Measurements from ENCODE around the gene PRKCZ.

PRKCZ gene

DNA sequence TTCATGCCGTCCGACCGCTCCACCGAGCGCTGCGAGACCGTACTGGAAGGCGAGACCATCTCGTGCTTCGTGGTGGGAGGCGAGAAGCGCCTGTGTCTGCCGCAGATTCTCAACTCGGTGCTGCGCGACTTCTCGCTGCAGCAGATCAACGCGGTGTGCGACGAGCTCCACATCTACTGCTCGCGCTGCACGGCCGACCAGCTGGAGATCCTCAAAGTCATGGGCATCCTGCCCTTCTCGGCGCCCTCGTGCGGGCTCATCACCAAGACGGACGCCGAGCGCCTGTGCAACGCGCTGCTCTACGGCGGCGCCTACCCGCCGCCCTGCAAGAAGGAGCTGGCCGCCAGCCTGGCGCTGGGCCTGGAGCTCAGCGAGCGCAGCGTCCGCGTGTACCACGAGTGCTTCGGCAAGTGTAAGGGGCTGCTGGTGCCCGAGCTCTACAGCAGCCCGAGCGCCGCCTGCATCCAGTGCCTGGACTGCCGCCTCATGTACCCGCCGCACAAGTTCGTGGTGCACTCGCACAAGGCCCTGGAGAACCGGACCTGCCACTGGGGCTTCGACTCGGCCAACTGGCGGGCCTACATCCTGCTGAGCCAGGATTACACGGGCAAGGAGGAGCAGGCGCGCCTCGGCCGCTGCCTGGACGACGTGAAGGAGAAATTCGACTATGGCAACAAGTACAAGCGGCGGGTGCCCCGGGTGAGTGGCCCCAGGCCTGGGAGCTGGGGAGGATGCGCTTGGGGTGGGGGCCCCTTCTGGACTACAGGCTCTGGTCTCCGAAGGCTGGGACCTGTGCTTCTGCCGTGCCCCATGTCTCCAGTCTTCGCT, 179.0 kb downstream of the PRKCZ start:
- Histone ChIP-seq H3K4me1 (ENCODE audit: control insufficient read depth in 1 of 2, insufficient read depth in 2 of 2, low read length in 2 of 2) (peaks cover 42 to 51% of the 10 kb centered on the region in 2 experiments), H3K14ac (ENCODE audit: low read length) (peak overlapping the region; percentile 75)

GRCh38 chr1:2229911-2230731, 179.9 kb downstream of the PRKCZ start:
- peaks cover 68% of the 10 kb centered on the region for H3K79me2 ChIP-seq (ENCODE audit: control insufficient read depth, insufficient read depth, low read length, poor library complexity)
- peak overlapping the region; percentile 12 for H2AFZ ChIP-seq (ENCODE audit: insufficient read depth, low read length, poor library complexity)
- H4K12ac ChIP-seq (ENCODE audit: low read depth, low read length): peak overlapping the region; percentile 11
- peak overlapping the region; percentile 52 for H3K18ac ChIP-seq (ENCODE audit: low read length)
- peaks cover 1% of the 10 kb centered on the region for H3K9me3 ChIP-seq (ENCODE audit: insufficient read depth, low read depth, low read length)
- peaks cover 44 to 56% of the 10 kb centered on the region in 2 experiments for H3K4me1 ChIP-seq (ENCODE audit: control insufficient read depth in 1 of 2, insufficient read depth in 2 of 2, low read length in 2 of 2)
- peak overlapping the region; percentile 52 for H4K91ac ChIP-seq (ENCODE audit: low read depth, low read length)
- H2BK12ac ChIP-seq (ENCODE audit: low read length): no peak overlapping the region
- DNase-seq: peak in 1 of 2 donors; percentile 17
- peak overlapping the region; percentile 97 for H3K4ac ChIP-seq (ENCODE audit: low read depth, low read length)
- H4K8ac ChIP-seq (ENCODE audit: low read depth, low read length): no peak overlapping the region
- peak overlapping the region; percentile 75 for H3K14ac ChIP-seq (ENCODE audit: low read length)
- peak overlapping the region; percentile 86 for H3K4me3 ChIP-seq (ENCODE audit: low read depth, low read length)
- no peak overlapping the region for H3K23ac ChIP-seq (ENCODE audit: low read length)
- H3K36me3 ChIP-seq (ENCODE audit: control insufficient read depth in 1 of 2, insufficient read depth in 2 of 2, low read length in 2 of 2): peaks cover 2 to 6% of the 10 kb centered on the region in 2 experiments
- peak overlapping the region; percentile 11 for H2BK120ac ChIP-seq (ENCODE audit: insufficient read depth, low read length, poor library complexity)
- peak overlapping the region; percentile 28 for H2BK5ac ChIP-seq (ENCODE audit: low read depth, low read length, poor library complexity)
- peaks cover 24% of the 10 kb centered on the region for H3K79me1 ChIP-seq (ENCODE audit: low read length)
- no peak overlapping the region for H2AK5ac ChIP-seq (ENCODE audit: low read length)
- H3K4me2 ChIP-seq (ENCODE audit: low read length): peak overlapping the region; percentile 74
- no peaks in the 10 kb centered on the region for H3K27me3 ChIP-seq (ENCODE audit: insufficient read depth, low read length)
- H3K27ac ChIP-seq (ENCODE audit: low read depth, low read length): peak overlapping the region; percentile 12
- WGBS (ENCODE audit: extremely low coverage, insufficient coverage, insufficient read length): no CpG with 5 or more reads among the region's 32 CpGs
- peak overlapping the region; percentile 47 for H3K9ac ChIP-seq (ENCODE audit: low read length)

More for the DNA sequence above, 179.0 kb downstream of the PRKCZ start:
- Histone ChIP-seq H3K9ac (ENCODE audit: low read length) (peak overlapping the region; percentile 47), H4K12ac (ENCODE audit: low read depth, low read length) (no peak overlapping the region), H3K79me1 (ENCODE audit: low read length) (peaks cover 20% of the 10 kb centered on the region), H2BK120ac (ENCODE audit: insufficient read depth, low read length, poor library complexity) (peak overlapping the region; percentile 11), H3K4me3 (ENCODE audit: low read depth, low read length) (peak overlapping the region; percentile 86), H3K18ac (ENCODE audit: low read length) (peak overlapping the region; percentile 52), H3K23ac (ENCODE audit: low read length) (no peak overlapping the region), H3K9me3 (ENCODE audit: insufficient read depth, low read depth, low read length) (peaks cover 1% of the 10 kb centered on the region), H2AK5ac (ENCODE audit: low read length) (peak overlapping the region; percentile 21), H3K27me3 (ENCODE audit: insufficient read depth, low read length) (no peaks in the 10 kb centered on the region), H4K8ac (ENCODE audit: low read depth, low read length) (no peak overlapping the region), H3K4me2 (ENCODE audit: low read length) (peak overlapping the region; percentile 74), H3K36me3 (ENCODE audit: control insufficient read depth in 1 of 2, insufficient read depth in 2 of 2, low read length in 2 of 2) (peaks cover 2 to 6% of the 10 kb centered on the region in 2 experiments), H4K91ac (ENCODE audit: low read depth, low read length) (peak overlapping the region; percentile 52), H2BK12ac (ENCODE audit: low read length) (no peak overlapping the region), H2BK5ac (ENCODE audit: low read depth, low read length, poor library complexity) (peak overlapping the region; percentile 28), H3K79me2 (ENCODE audit: control insufficient read depth, insufficient read depth, low read length, poor library complexity) (peaks cover 64% of the 10 kb centered on the region), H3K27ac (ENCODE audit: low read depth, low read length) (peak overlapping the region; percentile 4), H2AFZ (ENCODE audit: insufficient read depth, low read length, poor library complexity) (no peak overlapping the region), H3K4ac (ENCODE audit: low read depth, low read length) (peak overlapping the region; percentile 97)
- peak; percentile 39 to 58 for DNase-seq
- WGBS (ENCODE audit: extremely low coverage, insufficient coverage, insufficient read length): no CpG with 5 or more reads among the region's 77 CpGs

DNA sequence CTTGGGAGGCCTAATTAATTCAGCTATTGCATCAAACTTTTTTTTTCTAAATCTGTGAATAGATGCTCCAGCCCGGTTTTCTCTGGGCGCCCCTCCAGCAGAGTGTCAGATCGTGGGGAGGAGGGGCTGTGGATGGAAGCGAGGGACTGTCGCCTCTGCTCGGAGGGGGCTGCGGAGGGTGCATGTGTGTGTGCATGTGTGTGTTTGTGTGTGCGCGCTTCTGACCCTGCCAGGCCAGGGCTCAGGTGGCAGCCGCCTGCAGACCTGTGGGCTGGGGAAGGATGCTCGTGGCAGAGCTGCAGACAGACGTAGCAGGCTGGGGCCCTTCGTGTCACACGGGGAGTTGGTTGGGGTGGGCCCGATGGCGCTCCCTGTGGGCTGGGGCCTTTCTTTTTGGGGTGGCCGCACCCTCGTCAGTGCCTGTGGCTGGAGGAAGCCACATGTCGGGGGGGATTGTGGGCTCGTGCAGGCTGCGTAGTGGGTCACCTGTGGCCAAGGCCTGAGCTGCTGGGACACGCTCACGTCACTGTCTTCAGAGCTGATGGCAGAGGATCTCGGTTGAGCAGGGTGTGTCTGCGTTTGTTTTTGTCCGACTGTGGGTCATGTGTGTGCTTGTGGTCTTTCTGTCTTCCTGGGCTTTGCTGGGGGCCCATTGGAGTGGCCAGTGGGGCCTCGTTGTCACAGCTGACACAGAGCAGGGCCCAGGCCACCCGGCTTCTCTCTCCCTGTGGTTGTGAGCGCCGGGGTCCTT, 180.7 kb downstream of the PRKCZ start:
- no peak overlapping the region for H2AFZ ChIP-seq (ENCODE audit: insufficient read depth, low read length, poor library complexity)
- peak overlapping the region; percentile 66 for H3K4me3 ChIP-seq (ENCODE audit: low read depth, low read length)
- no peak overlapping the region for H4K91ac ChIP-seq (ENCODE audit: low read depth, low read length)
- peak overlapping the region; percentile 74 for H3K4me2 ChIP-seq (ENCODE audit: low read length)
- peaks cover 77% of the 10 kb centered on the region for H3K79me2 ChIP-seq (ENCODE audit: control insufficient read depth, insufficient read depth, low read length, poor library complexity)
- no peak overlapping the region for H4K12ac ChIP-seq (ENCODE audit: low read depth, low read length)
- H2BK12ac ChIP-seq (ENCODE audit: low read length): no peak overlapping the region
- peak overlapping the region; percentile 39 for H3K9ac ChIP-seq (ENCODE audit: low read length)
- H3K9me3 ChIP-seq (ENCODE audit: insufficient read depth, low read depth, low read length): peaks cover 1% of the 10 kb centered on the region
- no peak overlapping the region for H2BK120ac ChIP-seq (ENCODE audit: insufficient read depth, low read length, poor library complexity)
- peaks cover 2 to 10% of the 10 kb centered on the region in 2 experiments for H3K36me3 ChIP-seq (ENCODE audit: control insufficient read depth in 1 of 2, insufficient read depth in 2 of 2, low read length in 2 of 2)
- H3K23ac ChIP-seq (ENCODE audit: low read length): no peak overlapping the region
- WGBS (ENCODE audit: extremely low coverage, insufficient coverage, insufficient read length): no CpG with 5 or more reads among the region's 30 CpGs
- peaks cover 44 to 56% of the 10 kb centered on the region in 2 experiments for H3K4me1 ChIP-seq (ENCODE audit: control insufficient read depth in 1 of 2, insufficient read depth in 2 of 2, low read length in 2 of 2)
- H2AK5ac ChIP-seq (ENCODE audit: low read length): no peak overlapping the region
- peak overlapping the region; percentile 66 for H3K4ac ChIP-seq (ENCODE audit: low read depth, low read length)
- no peak overlapping the region for H3K18ac ChIP-seq (ENCODE audit: low read length)
- H3K14ac ChIP-seq (ENCODE audit: low read length): no peak overlapping the region
- no peak overlapping the region for H4K8ac ChIP-seq (ENCODE audit: low read depth, low read length)
- H3K27me3 ChIP-seq (ENCODE audit: insufficient read depth, low read length): no peaks in the 10 kb centered on the region
- H3K27ac ChIP-seq (ENCODE audit: low read depth, low read length): no peak overlapping the region
- DNase-seq: no peak
- H2BK5ac ChIP-seq (ENCODE audit: low read depth, low read length, poor library complexity): no peak overlapping the region
- peaks cover 24% of the 10 kb centered on the region for H3K79me1 ChIP-seq (ENCODE audit: low read length)
